A549 (cell line): ENCODE data around the gene IGIP.

Source experiments
- EP300 ChIP-seq, 2 experiments: fragments of >200 bp; sonication (Bioruptor Twin); formaldehyde crosslinking; IDR thresholded peaks; 2 replicates in 1 of 2; 3 replicates in 1 of 2; pipeline ENCODE4 v1.6.1; 2016 to 2017
- POLR2A ChIP-seq: IDR thresholded peaks from 2 replicates; pipeline ENCODE4 v1.6.1; 2012; ENCODE audit warnings: mild to moderate bottlenecking, low read length
- RAD21 ChIP-seq, 2 experiments: fragments of >200 bp in 1 of 2; sonication (Bioruptor Twin) in 1 of 2; formaldehyde crosslinking in 1 of 2; IDR thresholded peaks in 1 of 2; conservative IDR thresholded peaks in 1 of 2; 2 replicates in 1 of 2; 3 replicates in 1 of 2; pipeline ENCODE4 v1.6.1; 2012 to 2018; ENCODE audit warnings: inconsistent platforms in 1 of 2
- RCOR1 ChIP-seq: fragments of 150-350 bp; IDR thresholded peaks from 2 replicates; pipeline ENCODE4 v1.6.1; 2014; ENCODE audit warnings: antibody characterized with exemption, low read length, low read depth
- RFX5 ChIP-seq: fragments of 450-650 bp; IDR thresholded peaks from 2 replicates; pipeline ENCODE4 v1.7.1; 2014; ENCODE audit warnings: antibody characterized with exemption, mild to moderate bottlenecking, moderate library complexity
- TF ChIP-seq, protein P1 (sequence below): fragments of 200-600 bp; sonication (generic); IDR thresholded peaks from 2 replicates; pipeline ENCODE4 v1.6.1; 2016; ENCODE audit warnings: antibody characterized with exemption, mild to moderate bottlenecking, moderate library complexity
- TF ChIP-seq, protein P2 (sequence below): IDR thresholded peaks from 2 replicates; pipeline ENCODE4 v1.6.1; 2012

DNA sequence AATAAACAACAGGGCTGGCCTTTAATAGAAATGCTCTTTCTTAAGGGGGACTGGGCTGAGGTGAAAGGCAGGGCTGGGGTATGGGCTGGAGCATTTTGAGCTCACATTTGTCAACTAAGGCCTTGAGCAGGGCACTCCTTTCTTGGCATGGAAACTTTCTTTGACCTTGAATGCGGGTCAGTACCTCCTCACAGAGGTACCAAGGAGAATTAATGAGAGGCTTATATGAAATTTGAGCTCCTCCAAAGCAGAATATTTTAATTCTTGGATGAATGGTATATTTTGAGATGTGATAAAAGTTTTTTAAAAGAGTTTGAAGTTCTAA lies 52.3 kb downstream of the IGIP start:
- TF ChIP-seq POLR2A (no peak), RCOR1 (no peak), EP300 (IDR thresholded peaks at IDR 0.05) (no peak), RFX5 (no peak), RAD21 (conservative IDR thresholded peaks at IDR 0.05 in 1 of 2, IDR thresholded peaks at IDR 0.05 in 1 of 2) (no peak)
- TF ChIP-seq, protein P1, sequence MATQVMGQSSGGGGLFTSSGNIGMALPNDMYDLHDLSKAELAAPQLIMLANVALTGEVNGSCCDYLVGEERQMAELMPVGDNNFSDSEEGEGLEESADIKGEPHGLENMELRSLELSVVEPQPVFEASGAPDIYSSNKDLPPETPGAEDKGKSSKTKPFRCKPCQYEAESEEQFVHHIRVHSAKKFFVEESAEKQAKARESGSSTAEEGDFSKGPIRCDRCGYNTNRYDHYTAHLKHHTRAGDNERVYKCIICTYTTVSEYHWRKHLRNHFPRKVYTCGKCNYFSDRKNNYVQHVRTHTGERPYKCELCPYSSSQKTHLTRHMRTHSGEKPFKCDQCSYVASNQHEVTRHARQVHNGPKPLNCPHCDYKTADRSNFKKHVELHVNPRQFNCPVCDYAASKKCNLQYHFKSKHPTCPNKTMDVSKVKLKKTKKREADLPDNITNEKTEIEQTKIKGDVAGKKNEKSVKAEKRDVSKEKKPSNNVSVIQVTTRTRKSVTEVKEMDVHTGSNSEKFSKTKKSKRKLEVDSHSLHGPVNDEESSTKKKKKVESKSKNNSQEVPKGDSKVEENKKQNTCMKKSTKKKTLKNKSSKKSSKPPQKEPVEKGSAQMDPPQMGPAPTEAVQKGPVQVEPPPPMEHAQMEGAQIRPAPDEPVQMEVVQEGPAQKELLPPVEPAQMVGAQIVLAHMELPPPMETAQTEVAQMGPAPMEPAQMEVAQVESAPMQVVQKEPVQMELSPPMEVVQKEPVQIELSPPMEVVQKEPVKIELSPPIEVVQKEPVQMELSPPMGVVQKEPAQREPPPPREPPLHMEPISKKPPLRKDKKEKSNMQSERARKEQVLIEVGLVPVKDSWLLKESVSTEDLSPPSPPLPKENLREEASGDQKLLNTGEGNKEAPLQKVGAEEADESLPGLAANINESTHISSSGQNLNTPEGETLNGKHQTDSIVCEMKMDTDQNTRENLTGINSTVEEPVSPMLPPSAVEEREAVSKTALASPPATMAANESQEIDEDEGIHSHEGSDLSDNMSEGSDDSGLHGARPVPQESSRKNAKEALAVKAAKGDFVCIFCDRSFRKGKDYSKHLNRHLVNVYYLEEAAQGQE = no peak
- TF ChIP-seq, protein P2, sequence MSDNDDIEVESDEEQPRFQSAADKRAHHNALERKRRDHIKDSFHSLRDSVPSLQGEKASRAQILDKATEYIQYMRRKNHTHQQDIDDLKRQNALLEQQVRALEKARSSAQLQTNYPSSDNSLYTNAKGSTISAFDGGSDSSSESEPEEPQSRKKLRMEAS = no peak
